Lower leg skin (tissue), 3 donors: ENCODE results near the gene CLDN16.

ENCODE experiments used
- POLR2A ChIP-seq, 2 donors: fragments of 450-650 bp; IDR thresholded peaks; one replicate each; pipeline ENCODE4 v1.6.1; 2016 to 2017; ENCODE audit warnings: antibody characterized with exemption in 2 of 2, mild to moderate bottlenecking in 1 of 2, moderate library complexity in 1 of 2
- TF ChIP-seq, protein P1 (sequence below), 3 donors: fragments of 450-650 bp; IDR thresholded peaks; one replicate each; pipeline ENCODE4 v1.5.1; 2016; ENCODE audit warnings: antibody characterized with exemption in 3 of 3, mild to moderate bottlenecking in 3 of 3, moderate library complexity in 2 of 3

DNA sequence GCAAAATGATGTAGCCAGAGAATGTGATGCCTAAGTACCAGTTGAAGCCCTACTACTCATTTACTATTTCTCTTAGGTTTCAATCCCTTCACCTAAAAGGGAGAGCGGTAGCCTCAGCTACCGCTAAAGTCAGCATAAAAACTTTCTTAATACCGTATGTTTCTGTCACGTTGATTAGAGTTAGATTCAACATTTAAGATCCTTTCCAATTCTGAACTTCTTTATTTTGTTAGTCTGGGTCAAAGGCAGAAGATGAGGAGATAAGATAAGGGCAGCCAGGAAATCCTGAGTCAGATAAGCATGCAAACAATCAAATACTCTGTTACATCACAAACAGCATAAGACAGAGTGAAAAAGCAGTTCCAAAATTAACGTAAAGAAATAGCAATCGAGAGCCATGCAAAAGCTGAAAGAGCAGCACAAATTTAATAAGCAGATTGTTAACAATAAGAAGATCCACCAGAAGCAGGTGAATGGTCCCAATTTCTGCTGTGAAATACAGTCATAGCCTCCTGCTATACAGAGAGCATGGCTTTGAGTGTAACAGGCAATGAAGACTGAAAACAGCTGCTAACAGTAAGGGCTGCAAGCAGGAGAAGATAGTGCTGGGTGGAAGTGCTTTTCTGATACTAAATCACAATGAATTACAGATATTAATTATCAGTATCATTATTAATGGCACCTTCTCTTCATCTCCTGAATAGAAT, 58.8 kb downstream of the CLDN16 start:
- TF ChIP-seq, protein P1, sequence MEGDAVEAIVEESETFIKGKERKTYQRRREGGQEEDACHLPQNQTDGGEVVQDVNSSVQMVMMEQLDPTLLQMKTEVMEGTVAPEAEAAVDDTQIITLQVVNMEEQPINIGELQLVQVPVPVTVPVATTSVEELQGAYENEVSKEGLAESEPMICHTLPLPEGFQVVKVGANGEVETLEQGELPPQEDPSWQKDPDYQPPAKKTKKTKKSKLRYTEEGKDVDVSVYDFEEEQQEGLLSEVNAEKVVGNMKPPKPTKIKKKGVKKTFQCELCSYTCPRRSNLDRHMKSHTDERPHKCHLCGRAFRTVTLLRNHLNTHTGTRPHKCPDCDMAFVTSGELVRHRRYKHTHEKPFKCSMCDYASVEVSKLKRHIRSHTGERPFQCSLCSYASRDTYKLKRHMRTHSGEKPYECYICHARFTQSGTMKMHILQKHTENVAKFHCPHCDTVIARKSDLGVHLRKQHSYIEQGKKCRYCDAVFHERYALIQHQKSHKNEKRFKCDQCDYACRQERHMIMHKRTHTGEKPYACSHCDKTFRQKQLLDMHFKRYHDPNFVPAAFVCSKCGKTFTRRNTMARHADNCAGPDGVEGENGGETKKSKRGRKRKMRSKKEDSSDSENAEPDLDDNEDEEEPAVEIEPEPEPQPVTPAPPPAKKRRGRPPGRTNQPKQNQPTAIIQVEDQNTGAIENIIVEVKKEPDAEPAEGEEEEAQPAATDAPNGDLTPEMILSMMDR (IDR thresholded peaks at IDR 0.05): no peak
- TF ChIP-seq POLR2A (IDR thresholded peaks at IDR 0.05): no peak
